GM18868 (cell line): ENCODE measurements around the gene ZNF778.
"Not testable (repeated sequence)": the region's sequence is repeated elsewhere in the genome, so short reads cannot be mapped to it uniquely, and the experiment has no call there.

Experiments used
- ATAC-seq: cut with Tn5 transposase; IDR thresholded peaks from one replicate; pipeline ENCODE4 v1.9.1; 2021; ENCODE audit warnings: mild to moderate bottlenecking, moderate library complexity; ENCODE audit not compliant: unreplicated experiment

Gene ZNF778

GRCh38 chr16:89179656-89180315 lies 37.7 kb upstream of the ZNF778 start:
- ATAC-seq = no peak

- no peak for ATAC-seq
Observed at GRCh38 chr16:89183463-89183862, 34.0 kb upstream of the ZNF778 start.

- no peak for ATAC-seq
Observed at GRCh38 chr16:89183975-89184676, 33.4 kb upstream of the ZNF778 start.

GRCh38 chr16:89184677-89184932 lies 32.9 kb upstream of the ZNF778 start:
- no peak for ATAC-seq

- no peak for ATAC-seq
Observed at GRCh38 chr16:89184933-89185794, 32.3 kb upstream of the ZNF778 start.

- not testable (repeated sequence) for ATAC-seq
Observed at GRCh38 chr16:89185887-89186592, 31.5 kb upstream of the ZNF778 start.

GRCh38 chr16:89186593-89187031 lies 30.9 kb upstream of the ZNF778 start:
- ATAC-seq = not testable (repeated sequence)

- no peak for ATAC-seq
Observed at GRCh38 chr16:89187032-89187769, 30.3 kb upstream of the ZNF778 start.

GRCh38 chr16:89187770-89188392 lies 29.6 kb upstream of the ZNF778 start:
- ATAC-seq = no peak

GRCh38 chr16:89188471-89189357 lies 28.8 kb upstream of the ZNF778 start:
- ATAC-seq = not testable (repeated sequence)

- no peak for ATAC-seq
Observed at GRCh38 chr16:89189358-89190025, 28.0 kb upstream of the ZNF778 start.

- no peak for ATAC-seq
Observed at GRCh38 chr16:89190150-89190958, 27.1 kb upstream of the ZNF778 start.

GRCh38 chr16:89191033-89191900 lies 26.2 kb upstream of the ZNF778 start:
- no peak for ATAC-seq

- no peak for ATAC-seq
Observed at GRCh38 chr16:89191901-89192185, 25.7 kb upstream of the ZNF778 start.

GRCh38 chr16:89192186-89192955 lies 25.1 kb upstream of the ZNF778 start:
- not testable (repeated sequence) for ATAC-seq

- ATAC-seq = no peak
Observed at GRCh38 chr16:89192956-89193575, 24.4 kb upstream of the ZNF778 start.
